ENCODE results near the gene HMOX1.

The HMOX1 gene

DNA sequence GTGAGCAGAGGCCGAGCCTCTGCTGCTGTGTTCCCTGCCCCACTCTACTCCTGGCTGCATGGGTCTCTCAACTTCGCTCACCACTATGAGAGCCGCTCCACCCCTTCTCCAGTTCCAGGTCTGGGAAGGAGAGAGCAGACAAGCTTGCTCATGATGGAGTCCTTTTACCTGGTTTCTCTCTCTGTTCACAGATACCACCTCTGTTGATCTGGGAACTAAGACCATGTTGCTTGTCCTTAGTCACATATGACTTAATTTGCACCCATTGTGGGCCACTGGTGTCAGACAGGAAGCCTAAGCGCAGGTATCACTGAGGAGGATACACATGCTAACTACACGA is 45.9 kb downstream of the HMOX1 start:
- TF ChIP-seq, protein P1, sequence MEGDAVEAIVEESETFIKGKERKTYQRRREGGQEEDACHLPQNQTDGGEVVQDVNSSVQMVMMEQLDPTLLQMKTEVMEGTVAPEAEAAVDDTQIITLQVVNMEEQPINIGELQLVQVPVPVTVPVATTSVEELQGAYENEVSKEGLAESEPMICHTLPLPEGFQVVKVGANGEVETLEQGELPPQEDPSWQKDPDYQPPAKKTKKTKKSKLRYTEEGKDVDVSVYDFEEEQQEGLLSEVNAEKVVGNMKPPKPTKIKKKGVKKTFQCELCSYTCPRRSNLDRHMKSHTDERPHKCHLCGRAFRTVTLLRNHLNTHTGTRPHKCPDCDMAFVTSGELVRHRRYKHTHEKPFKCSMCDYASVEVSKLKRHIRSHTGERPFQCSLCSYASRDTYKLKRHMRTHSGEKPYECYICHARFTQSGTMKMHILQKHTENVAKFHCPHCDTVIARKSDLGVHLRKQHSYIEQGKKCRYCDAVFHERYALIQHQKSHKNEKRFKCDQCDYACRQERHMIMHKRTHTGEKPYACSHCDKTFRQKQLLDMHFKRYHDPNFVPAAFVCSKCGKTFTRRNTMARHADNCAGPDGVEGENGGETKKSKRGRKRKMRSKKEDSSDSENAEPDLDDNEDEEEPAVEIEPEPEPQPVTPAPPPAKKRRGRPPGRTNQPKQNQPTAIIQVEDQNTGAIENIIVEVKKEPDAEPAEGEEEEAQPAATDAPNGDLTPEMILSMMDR (conservative IDR thresholded peaks at IDR 0.05; ENCODE audit: control insufficient read depth, insufficient read depth, low read depth, low read length), result no peak
- no peak overlapping the region for H3K4me3 ChIP-seq (ENCODE audit: control insufficient read depth, low read depth, low read length)
- DNase-seq (ENCODE audit: low read depth), result no peak

DNA sequence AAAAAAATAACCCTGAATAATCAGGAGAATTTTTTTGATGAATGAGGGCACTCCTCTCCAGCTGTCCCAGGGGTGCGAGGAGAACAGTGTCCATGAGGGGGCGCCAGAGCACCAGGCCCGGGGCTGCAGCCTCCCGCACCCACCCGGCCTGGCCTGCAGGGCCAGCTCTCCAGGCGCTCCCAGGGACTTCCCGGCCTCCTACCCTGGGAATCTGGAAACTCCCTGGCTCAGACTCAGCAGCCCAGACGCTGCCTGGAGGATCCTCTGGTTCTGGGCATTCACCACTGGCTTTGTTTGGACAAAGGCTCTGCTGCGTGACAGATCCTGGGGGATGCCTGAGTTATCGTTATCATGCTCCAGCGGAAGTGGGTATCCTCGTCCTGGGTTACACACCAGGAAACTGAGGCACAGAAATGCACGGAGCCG is 50.0 kb downstream of the HMOX1 start:
- H3K4me3 ChIP-seq (ENCODE audit: control insufficient read depth, low read depth, low read length), result no peak overlapping the region

DNA sequence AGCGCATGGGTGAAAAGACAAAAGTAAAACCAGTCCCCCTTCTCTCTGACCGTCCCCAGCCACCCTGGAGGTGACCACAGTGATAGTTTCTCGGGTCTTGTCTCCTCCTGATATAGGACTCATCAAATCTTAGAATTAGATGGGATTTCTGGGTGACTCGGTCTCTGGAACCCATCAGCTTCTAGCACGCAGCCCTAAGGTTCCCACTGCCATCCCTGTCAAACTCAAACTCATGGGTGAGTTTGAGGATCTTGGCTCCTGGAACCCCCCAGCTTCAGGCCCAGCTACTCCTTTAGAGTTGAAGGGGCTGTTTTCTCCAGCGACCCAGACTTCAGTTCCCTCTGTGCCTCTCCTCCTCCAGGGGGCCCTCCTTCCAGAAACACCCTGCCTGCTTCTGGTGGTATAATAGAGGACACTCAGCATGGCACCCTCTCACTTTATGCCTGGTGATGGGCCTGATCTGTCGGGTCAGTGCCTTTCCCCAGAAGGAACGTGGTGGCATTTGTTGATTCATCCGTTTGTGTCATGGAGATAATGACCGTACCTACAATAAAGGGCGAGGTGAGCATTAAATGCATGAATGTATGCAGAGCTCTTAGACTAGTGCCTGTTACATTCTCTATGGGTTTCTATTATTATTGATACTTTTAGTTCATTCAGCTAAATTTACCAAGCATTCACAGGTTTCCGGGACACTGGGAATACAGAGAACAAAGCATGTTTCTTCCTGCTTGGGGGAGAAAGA is 50.8 kb downstream of the HMOX1 start:
- TF ChIP-seq, protein P1 (conservative IDR thresholded peaks at IDR 0.05; ENCODE audit: control insufficient read depth, insufficient read depth, low read depth, low read length), result peak; percentile 12
- no peak for DNase-seq (ENCODE audit: low read depth)
- no peak overlapping the region for H3K4me3 ChIP-seq (ENCODE audit: control insufficient read depth, low read depth, low read length)

More for the DNA sequence above, 50.0 kb downstream of the HMOX1 start:
- DNase-seq (ENCODE audit: low read depth), result peak; percentile 87
- TF ChIP-seq, protein P1 (conservative IDR thresholded peaks at IDR 0.05; ENCODE audit: control insufficient read depth, insufficient read depth, low read depth, low read length), result peak; percentile 83

DNA sequence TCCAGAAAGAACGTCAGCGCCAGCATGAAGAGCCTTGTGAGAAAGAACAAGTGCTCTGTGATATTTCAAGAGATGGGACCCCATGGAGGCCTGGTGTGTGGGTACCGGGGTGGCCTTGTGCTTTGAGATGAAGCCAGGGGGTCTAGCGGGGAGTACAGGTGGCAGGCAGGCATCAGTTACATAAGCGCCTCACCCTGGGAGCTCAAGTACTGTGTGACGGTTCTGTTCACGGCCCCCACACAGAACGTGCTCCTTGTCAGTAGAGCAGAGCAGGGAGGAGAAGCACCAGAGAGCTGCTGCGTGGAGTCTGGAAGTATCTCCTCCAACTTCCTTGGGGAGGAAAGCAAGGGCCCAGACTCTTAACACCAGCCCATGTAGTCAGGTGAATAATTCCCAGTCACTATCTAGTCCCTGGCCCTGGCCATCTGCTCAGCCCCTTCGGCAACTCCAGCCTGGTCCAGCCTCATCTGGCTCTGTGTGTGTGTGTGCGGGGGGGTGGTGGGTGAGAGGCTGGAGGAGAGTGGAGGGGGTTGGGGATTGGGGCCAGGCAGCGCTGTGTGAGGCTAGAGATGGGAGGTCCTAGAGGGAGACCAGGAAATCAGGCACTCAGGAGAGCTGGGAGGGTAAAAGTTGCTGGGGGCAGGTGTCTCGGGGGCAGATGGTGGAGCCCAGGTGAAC is 51.5 kb downstream of the HMOX1 start:
- DNase-seq (ENCODE audit: low read depth), result no peak
- TF ChIP-seq, protein P1 (conservative IDR thresholded peaks at IDR 0.05; ENCODE audit: control insufficient read depth, insufficient read depth, low read depth, low read length), result no peak

DNA sequence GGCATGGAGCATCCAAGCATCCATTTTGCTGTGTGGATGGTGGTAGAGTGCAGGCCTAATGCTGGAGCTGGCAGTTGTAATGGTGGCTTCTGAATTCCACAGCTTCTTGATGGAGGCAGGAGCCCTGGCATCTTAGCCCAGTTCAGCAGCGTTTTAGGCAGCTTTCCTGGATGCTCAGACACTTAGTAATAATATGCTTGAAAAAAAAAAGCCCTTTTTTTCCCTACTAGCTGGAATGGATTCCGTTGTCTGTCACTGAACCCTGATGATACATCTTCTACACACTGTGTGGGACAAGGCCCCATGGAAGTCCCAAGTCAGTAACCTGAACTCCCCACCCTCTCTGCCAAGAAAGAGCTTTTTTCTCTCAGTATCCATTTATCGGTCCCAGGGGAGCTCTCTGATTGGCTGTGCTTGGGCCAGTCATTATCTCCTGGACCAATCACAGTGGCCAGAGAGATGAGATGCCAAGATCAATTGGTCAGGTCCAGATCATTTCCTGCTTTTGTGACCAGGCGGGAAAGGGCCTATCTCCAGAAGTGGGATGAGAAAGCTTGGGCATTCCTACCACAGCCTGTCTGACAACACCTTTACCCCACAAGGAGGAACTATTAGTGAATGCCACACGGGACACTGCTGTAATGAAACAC is 53.3 kb downstream of the HMOX1 start:
- DNase-seq (ENCODE audit: low read depth), result peak; percentile 18
- no peak overlapping the region for H3K4me3 ChIP-seq (ENCODE audit: control insufficient read depth, low read depth, low read length)
- TF ChIP-seq, protein P1 (conservative IDR thresholded peaks at IDR 0.05; ENCODE audit: control insufficient read depth, insufficient read depth, low read depth, low read length), result no peak

More for the DNA sequence above, 51.5 kb downstream of the HMOX1 start:
- no peak overlapping the region for H3K4me3 ChIP-seq (ENCODE audit: control insufficient read depth, low read depth, low read length)

DNA sequence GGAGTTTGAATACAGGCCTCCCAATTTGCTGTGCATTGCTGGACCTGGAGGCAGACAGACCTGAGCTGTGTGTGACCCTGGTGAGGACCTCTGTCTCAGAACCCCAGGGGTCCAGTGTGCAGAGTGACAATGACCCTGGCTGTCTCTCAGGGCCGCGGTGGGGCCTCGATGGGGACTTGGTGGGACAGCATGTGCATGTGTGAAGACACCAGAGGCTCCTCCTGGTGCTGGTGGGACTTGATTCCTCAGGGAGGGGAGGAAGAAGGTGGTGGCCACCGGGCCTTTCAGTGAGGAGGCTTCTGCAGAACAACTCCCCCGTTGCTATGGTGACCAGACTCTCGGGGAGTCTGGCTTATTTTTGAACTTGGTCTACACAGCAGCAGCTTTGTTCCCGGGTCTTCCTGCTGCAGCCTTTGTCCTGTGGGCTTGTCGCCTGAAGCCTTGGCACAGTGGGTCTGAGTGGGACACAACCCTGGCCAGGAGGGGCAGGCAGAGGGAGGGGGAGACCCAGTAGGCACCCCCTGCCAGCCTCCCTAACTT is 54.4 kb downstream of the HMOX1 start:
- DNase-seq (ENCODE audit: low read depth), result no peak
- TF ChIP-seq, protein P1 (conservative IDR thresholded peaks at IDR 0.05; ENCODE audit: control insufficient read depth, insufficient read depth, low read depth, low read length), result no peak
- H3K4me3 ChIP-seq (ENCODE audit: control insufficient read depth, low read depth, low read length), result no peak overlapping the region

All from fibroblast of mammary gland (primary cell).